ENCODE measurements around the gene POU2F3. TPM values are rescaled to one million over a fixed set of nuclear protein-coding genes. Genes with fewer than 3 reads are reported as not detected.

The POU2F3 gene
- total RNA-seq, 4 donors from 2014 or later, result not detected

DNA sequence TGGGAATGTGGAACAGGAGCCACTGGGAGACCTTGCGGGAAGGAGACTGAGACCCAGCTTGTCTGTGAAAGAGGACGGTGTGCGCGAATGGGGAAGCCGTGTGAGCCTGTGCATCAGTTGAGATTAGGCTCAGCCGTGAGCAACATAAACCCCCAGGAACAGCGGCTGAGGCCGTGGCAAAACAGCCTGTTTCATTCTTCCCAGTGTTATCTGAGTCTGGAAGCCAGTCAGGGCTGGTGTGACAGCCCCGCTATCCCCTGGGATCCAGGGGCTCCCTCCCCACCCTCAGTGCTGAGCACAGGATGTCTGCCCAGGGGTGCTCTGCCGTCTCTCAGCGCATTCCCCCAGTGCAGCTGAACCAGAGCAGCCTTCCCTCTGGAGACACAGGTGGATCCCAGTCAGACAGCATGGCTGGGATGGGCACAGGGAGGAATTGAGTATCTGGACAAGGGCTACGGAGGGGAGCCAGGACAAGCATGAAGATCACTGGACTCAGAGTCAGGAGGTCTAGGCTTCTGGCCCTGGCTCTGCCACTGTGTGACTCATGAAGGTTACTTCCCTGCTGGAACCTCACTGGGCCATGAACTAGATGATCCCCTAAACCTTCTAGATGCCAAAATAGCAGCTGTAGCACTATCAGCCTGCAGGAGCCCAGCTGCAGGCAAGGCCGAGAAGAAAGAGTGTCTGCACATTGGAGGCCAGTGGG lies 20.6 kb upstream of the POU2F3 start:
- Histone ChIP-seq H3K36me3 (no peaks in the 10 kb centered on the region), H3K4me1 (peaks cover 15 to 39% of the 10 kb centered on the region in 2 donors), H3K9me3 (no peaks in the 10 kb centered on the region), H3K27me3 (no peaks in the 10 kb centered on the region), H3K27ac (peak overlapping the region; percentile 46 to 73 (median 72)), H3K4me3 (no peak overlapping the region)
- in situ Hi-C loops (cut with MboI; ENCODE audit: low sequenced_read_pairs in 4 of 4), result no loop called here
- DNase-seq (peak; percentile 62 to 74), ATAC-seq (peak; percentile 69 to 70)
- intact Hi-C loops (cut with DNase I; ENCODE audit: low total_unique reads), result no loop called here
- TF ChIP-seq, protein P1, sequence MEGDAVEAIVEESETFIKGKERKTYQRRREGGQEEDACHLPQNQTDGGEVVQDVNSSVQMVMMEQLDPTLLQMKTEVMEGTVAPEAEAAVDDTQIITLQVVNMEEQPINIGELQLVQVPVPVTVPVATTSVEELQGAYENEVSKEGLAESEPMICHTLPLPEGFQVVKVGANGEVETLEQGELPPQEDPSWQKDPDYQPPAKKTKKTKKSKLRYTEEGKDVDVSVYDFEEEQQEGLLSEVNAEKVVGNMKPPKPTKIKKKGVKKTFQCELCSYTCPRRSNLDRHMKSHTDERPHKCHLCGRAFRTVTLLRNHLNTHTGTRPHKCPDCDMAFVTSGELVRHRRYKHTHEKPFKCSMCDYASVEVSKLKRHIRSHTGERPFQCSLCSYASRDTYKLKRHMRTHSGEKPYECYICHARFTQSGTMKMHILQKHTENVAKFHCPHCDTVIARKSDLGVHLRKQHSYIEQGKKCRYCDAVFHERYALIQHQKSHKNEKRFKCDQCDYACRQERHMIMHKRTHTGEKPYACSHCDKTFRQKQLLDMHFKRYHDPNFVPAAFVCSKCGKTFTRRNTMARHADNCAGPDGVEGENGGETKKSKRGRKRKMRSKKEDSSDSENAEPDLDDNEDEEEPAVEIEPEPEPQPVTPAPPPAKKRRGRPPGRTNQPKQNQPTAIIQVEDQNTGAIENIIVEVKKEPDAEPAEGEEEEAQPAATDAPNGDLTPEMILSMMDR (IDR thresholded peaks at IDR 0.05 in 4 of 5, conservative IDR thresholded peaks at IDR 0.05 in 1 of 5), result no peak
- TF ChIP-seq POLR2A (IDR thresholded peaks at IDR 0.05), result no peak

DNA sequence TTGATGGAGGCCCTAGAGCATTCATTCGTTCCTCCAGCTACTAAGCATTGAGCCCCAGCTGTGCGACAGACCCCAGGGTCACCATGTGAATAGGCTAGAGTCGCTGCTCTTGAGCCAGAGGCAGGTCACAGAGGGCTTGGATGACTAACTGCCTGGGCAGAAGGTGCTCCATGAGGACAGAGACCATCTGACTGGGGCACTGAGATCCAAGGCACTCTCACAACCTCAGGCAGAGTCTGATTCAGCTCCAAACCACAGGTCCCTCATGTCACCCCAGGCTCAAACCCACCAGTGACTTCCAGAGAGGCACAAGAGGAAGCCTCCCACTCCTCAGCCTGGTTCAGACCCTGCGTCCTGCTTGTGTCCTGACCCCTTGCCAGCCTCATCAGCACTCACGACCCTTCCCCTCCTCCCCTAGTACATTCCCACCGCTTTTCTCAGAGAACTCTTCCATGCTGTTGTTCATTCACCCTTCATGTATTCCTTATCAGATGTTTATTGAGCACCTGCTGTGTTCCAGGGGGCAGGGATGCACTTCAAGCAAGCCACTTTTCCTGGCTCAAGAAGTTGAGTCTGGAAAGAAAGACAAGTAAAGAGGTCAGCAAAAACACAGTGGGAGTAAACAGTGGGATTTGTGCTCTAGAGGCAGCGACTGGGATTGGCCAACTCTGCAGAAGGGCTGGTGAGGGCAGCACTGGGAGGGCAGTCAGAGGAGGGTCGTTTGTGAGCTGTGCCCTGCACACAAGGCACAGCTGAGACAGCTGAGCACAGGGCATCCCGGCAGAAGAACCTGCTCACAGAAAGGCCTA lies 19.8 kb upstream of the POU2F3 start:
- ATAC-seq (peak; percentile 46 to 53), DNase-seq (peak; percentile 25 to 51)
- Histone ChIP-seq H3K4me3 (no peak overlapping the region), H3K36me3 (no peaks in the 10 kb centered on the region), H3K27me3 (no peaks in the 10 kb centered on the region), H3K27ac (peak overlapping the region; percentile 46 to 73 (median 72)), H3K9me3 (no peaks in the 10 kb centered on the region), H3K4me1 (peaks cover 23 to 45% of the 10 kb centered on the region in 2 donors)
- no peak for TF ChIP-seq POLR2A (IDR thresholded peaks at IDR 0.05)
- TF ChIP-seq, protein P1 (IDR thresholded peaks at IDR 0.05 in 4 of 5, conservative IDR thresholded peaks at IDR 0.05 in 1 of 5), result no peak
- in situ Hi-C loops (cut with MboI; ENCODE audit: low sequenced_read_pairs in 4 of 4), result no loop called here
- intact Hi-C loops (cut with DNase I; ENCODE audit: low total_unique reads), result no loop called here

DNA sequence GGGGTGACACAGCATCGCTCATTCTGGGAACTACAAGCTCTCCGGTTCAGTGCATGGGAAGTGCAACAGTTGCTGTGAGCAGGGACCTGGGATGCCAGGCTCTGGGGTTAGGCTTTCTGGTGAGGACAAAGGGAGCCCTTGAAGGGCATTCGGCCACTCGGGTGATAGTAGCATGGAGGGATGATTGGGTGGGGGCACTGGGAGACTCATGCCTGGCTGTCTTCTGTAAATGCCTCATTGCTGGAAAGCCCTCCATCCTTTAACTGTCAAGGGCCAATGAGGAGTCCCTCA lies 19.2 kb upstream of the POU2F3 start:
- H3K4me1 ChIP-seq, result peaks cover 28 to 48% of the 10 kb centered on the region in 2 donors
- no peak overlapping the region for H3K4me3 ChIP-seq
- no peak for DNase-seq

DNA sequence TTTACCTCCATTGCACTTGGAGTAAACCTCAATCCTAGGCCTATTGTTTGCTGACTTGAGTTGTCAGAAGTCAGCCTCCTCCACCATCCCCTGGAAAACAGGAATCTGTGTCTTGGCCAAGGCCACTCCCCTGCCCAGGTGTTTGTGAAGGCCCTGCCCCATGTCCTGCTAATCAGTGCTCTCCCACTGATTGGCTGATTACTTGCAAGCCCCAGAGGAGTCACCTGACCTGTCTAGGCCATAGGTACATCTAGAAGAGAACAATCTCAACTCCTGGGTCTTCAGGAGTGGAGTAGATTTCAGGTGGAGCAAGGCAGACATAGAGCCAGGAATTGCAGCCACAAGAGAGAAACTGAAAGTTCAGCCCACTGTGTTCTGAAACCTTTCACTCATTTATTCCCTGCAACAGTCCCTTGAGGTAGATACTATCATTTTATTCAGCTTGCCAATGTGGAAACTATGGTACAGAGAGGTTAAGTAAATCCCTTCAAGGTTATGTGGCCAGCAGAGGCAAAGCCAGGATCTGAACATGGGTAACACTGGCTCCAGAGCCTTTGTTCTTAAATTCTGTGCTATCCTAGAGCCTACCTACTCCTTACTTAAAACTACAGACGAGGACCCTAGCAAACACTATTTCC lies 18.7 kb upstream of the POU2F3 start:
- Histone ChIP-seq H3K9me3 (no peaks in the 10 kb centered on the region), H3K4me1 (peaks cover 28 to 46% of the 10 kb centered on the region in 2 donors), H3K27ac (peak overlapping the region in 3 of 4 donors; percentile 7 to 33 (median 10)), H3K27me3 (no peaks in the 10 kb centered on the region), H3K36me3 (no peaks in the 10 kb centered on the region), H3K4me3 (no peak overlapping the region)
- DNase-seq (no peak), ATAC-seq (no peak)
- TF ChIP-seq POLR2A (IDR thresholded peaks at IDR 0.05), result no peak
- TF ChIP-seq, protein P1 (IDR thresholded peaks at IDR 0.05 in 4 of 5, conservative IDR thresholded peaks at IDR 0.05 in 1 of 5), result no peak
- intact Hi-C loops (cut with DNase I; ENCODE audit: low total_unique reads), result no loop called here
- in situ Hi-C loops (cut with MboI; ENCODE audit: low sequenced_read_pairs in 4 of 4), result no loop called here

More for the DNA sequence above, 19.2 kb upstream of the POU2F3 start:
- in situ Hi-C loops (cut with MboI; ENCODE audit: low sequenced_read_pairs in 4 of 4), result no loop called here
- intact Hi-C loops (cut with DNase I; ENCODE audit: low total_unique reads), result no loop called here
- no peak for ATAC-seq
- H3K27me3 ChIP-seq, result no peaks in the 10 kb centered on the region
- H3K27ac ChIP-seq, result peak overlapping the region in 2 of 4 donors; percentile 70 to 73
- TF ChIP-seq, protein P1 (IDR thresholded peaks at IDR 0.05 in 4 of 5, conservative IDR thresholded peaks at IDR 0.05 in 1 of 5), result no peak
- no peak for TF ChIP-seq POLR2A (IDR thresholded peaks at IDR 0.05)
- no peaks in the 10 kb centered on the region for H3K9me3 ChIP-seq
- no peaks in the 10 kb centered on the region for H3K36me3 ChIP-seq

Data from gastrocnemius medialis (tissue), 4 donors.